Ovary (tissue), 3 donors: ENCODE measurements around the gene NCSTN.

Experiments
- CTCF ChIP-seq, 3 donors: fragments of 450-650 bp in 2 of 3; fragments of 200-600 bp in 1 of 3; IDR thresholded peaks; one replicate each; pipeline versions ENCODE4 v1.5.1 to v1.8.0; 2016 to 2022; ENCODE audit warnings: antibody characterized with exemption in 3 of 3, mild to moderate bottlenecking in 1 of 3
- EP300 ChIP-seq: sonication (generic); formaldehyde crosslinking; IDR thresholded peaks from one replicate; pipeline ENCODE4 v1.6.1; 2017; ENCODE audit warnings: antibody characterized with exemption
- POLR2A ChIP-seq: fragments of 450-650 bp; IDR thresholded peaks from one replicate; pipeline ENCODE4 v1.6.1; 2017; ENCODE audit warnings: antibody characterized with exemption, mild to moderate bottlenecking, moderate library complexity
- donor health status: DM: no; HTN: no; CAD: no.

- TF ChIP-seq CTCF (IDR thresholded peaks at IDR 0.05) (no peak), POLR2A (no peak), EP300 (no peak)
Observed at GRCh38 chr1:160373696-160374095, 30.5 kb downstream of the NCSTN start.
